GM21737 (cell line): Measurements from ENCODE around the gene EMP2.
"Not testable (repeated sequence)": the region's sequence is repeated elsewhere in the genome, so short reads cannot be mapped to it uniquely, and the experiment has no call there.

Experiments
- ATAC-seq: cut with Tn5 transposase; IDR thresholded peaks from one replicate; pipeline ENCODE4 v1.9.1; 2021; ENCODE audit warnings: mild to moderate bottlenecking, moderate library complexity; ENCODE audit not compliant: unreplicated experiment

The EMP2 gene

GRCh38 chr16:10578474-10579316 is 1.7 kb downstream of the EMP2 start:
- ATAC-seq: no peak

- ATAC-seq: no peak
Measured at GRCh38 chr16:10577305-10578202, 2.8 kb downstream of the EMP2 start.

- no peak for ATAC-seq
Measured at GRCh38 chr16:10576390-10577304, 3.8 kb downstream of the EMP2 start.

GRCh38 chr16:10575506-10576130 is 4.8 kb downstream of the EMP2 start:
- ATAC-seq: no peak

GRCh38 chr16:10572611-10573010 is 7.8 kb downstream of the EMP2 start:
- ATAC-seq: no peak

GRCh38 chr16:10571354-10571753 is 9.0 kb downstream of the EMP2 start:
- no peak for ATAC-seq

- no peak for ATAC-seq
Measured at GRCh38 chr16:10569621-10570020, 10.8 kb downstream of the EMP2 start.

GRCh38 chr16:10566613-10567012 is 13.8 kb downstream of the EMP2 start:
- no peak for ATAC-seq

- no peak for ATAC-seq
Measured at GRCh38 chr16:10565167-10565566, 15.2 kb downstream of the EMP2 start.

GRCh38 chr16:10564591-10564990 is 15.8 kb downstream of the EMP2 start:
- ATAC-seq: no peak

GRCh38 chr16:10562361-10562899 is 18.0 kb downstream of the EMP2 start:
- ATAC-seq: no peak

GRCh38 chr16:10561425-10561824 is 19.0 kb downstream of the EMP2 start:
- no peak for ATAC-seq

- no peak for ATAC-seq
Measured at GRCh38 chr16:10561001-10561400, 19.4 kb downstream of the EMP2 start.

- ATAC-seq: not testable (repeated sequence)
Measured at GRCh38 chr16:10559792-10560191, 20.6 kb downstream of the EMP2 start.

- no peak for ATAC-seq
Measured at GRCh38 chr16:10558746-10559641, 21.4 kb downstream of the EMP2 start.

GRCh38 chr16:10558305-10558704 is 22.1 kb downstream of the EMP2 start:
- no peak for ATAC-seq

GRCh38 chr16:10557750-10558149 is 22.6 kb downstream of the EMP2 start:
- no peak for ATAC-seq

- no peak for ATAC-seq
Measured at GRCh38 chr16:10556236-10556635, 24.2 kb downstream of the EMP2 start.

- ATAC-seq: no peak
Measured at GRCh38 chr16:10554569-10554968, 25.8 kb downstream of the EMP2 start.
